ENCODE measurements around the gene BTBD3. TPM values are rescaled to one million over a fixed set of nuclear protein-coding genes. Genes with fewer than 3 reads are reported as not detected.

Gene BTBD3
- total and polyA plus RNA-seq, 2 donors (not counting 3 experiments of a cell fraction or from before 2014, with no cell fraction given): 18.6 to 29.3 TPM

DNA sequence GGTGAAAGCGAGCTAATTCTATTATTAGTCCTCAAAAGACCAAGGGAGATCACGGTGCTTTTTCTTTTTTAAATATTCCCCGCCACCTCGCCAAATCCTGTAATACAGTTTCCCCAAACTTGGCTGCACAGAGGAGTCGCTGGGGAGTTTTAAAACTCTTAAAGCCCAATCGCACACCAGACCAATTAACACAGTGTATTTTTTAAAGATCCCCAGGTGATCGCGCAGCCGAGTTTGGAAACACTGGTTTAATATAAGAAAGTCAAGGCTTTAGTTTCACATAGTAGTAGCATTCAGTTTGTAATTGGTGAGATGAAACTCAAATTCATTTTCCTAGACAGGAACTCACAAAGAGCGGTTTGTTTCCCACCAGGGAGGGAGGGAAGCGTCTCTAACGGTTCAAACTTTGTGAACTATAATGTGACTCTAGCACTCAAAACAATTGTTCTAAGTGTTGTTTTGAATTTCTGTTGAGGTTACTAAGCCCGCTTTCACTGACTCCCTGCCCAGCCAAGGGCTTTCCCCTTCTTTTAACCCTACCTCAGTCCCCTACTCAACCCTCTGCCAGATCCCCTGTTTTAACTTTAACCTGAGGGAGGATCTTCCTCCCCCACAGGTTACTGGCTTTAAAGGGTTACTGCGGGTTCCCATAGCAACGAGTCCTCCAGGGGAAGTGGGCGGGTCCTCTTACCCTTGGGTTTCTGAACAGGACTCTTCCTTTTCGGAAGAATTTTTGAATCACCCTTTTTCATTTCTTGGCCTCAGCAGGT is 25.7 kb upstream of the BTBD3 start:
- BruUV-seq (replicated peaks): TSS peak; percentile 59
- intact Hi-C loops (cut with micrococcal nuclease): loop anchor here (2.0 to 5.0 kb wide), 2 partner anchors 161 to 1330 kb away; partner anchors contain the start of gene ISM1
- H3K27me3 ChIP-seq (ENCODE audit: control insufficient read depth in 2 of 2, insufficient read depth in 2 of 2, low read length in 2 of 2): peaks cover 0 to 8% of the 10 kb centered on the region in 2 experiments
- H3K36me3 ChIP-seq (ENCODE audit: control insufficient read depth in 2 of 2, extremely low read depth in 1 of 2, insufficient read depth in 2 of 2, low read length in 2 of 2): no peaks in the 10 kb centered on the region
- H3K79me2 ChIP-seq (ENCODE audit: control insufficient read depth, insufficient read depth, low read length): peaks cover 52% of the 10 kb centered on the region
- ChIA-PET POLR2A (no interaction called here), CTCF (no interaction called here)
- FAIRE-seq (peak; percentile 93), DNase-seq (ENCODE audit: low read depth, low spot score) (peak; percentile 79)
- H4K20me1 ChIP-seq (replicated peaks; ENCODE audit: control insufficient read depth, extremely low read depth, insufficient read depth, low read length): peaks cover 3% of the 10 kb centered on the region
- peak overlapping the region; percentile 93 for H3K4me2 ChIP-seq (ENCODE audit: insufficient read depth, low read length)
- peaks cover 19% of the 10 kb centered on the region for H3K4me1 ChIP-seq (ENCODE audit: control insufficient read depth, extremely low read depth, insufficient read depth, low read length)
- dilution Hi-C loops (cut with MboI; ENCODE audit: extremely low pct_ligation_motif_present, low sequenced_read_pairs): no loop called here
- H3K9me1 ChIP-seq (replicated peaks; ENCODE audit: control insufficient read depth, extremely low read depth, insufficient read depth, low read length): no peaks in the 10 kb centered on the region
- peak overlapping the region; percentile 18 for H2AFZ ChIP-seq (ENCODE audit: low read depth, low read length)
- H3K9me3 ChIP-seq (replicated peaks; ENCODE audit: control insufficient read depth, insufficient read depth, low read length): no peaks in the 10 kb centered on the region
- H3K4me3 ChIP-seq (replicated peaks in 1 of 3; ENCODE audit: insufficient read depth in 1 of 3, low read depth in 1 of 3, low read length in 3 of 3): peak overlapping the region; percentile 64 to 85 (median 70)
- TF ChIP-seq MYC (IDR thresholded peaks at IDR 0.05; ENCODE audit: low read depth, low read length): no peak
- TF ChIP-seq CTCF (IDR thresholded peaks at IDR 0.05; ENCODE audit: extremely low read depth in 1 of 2, insufficient read depth in 1 of 2, low read depth in 1 of 2, low read length in 2 of 2): no peak
- H3K27ac ChIP-seq (ENCODE audit: insufficient read depth, low read depth, low read length): peak overlapping the region; percentile 62
- H3K9ac ChIP-seq (replicated peaks; ENCODE audit: extremely low read depth, insufficient read depth, low read length): peak overlapping the region; percentile 88

- no peak overlapping the region for H3K9ac ChIP-seq (replicated peaks; ENCODE audit: extremely low read depth, insufficient read depth, low read length)
- peaks cover 3% of the 10 kb centered on the region for H4K20me1 ChIP-seq (replicated peaks; ENCODE audit: control insufficient read depth, extremely low read depth, insufficient read depth, low read length)
- H3K27me3 ChIP-seq (ENCODE audit: control insufficient read depth in 2 of 2, insufficient read depth in 2 of 2, low read length in 2 of 2): peaks cover 0 to under 1% of the 10 kb centered on the region in 2 experiments
- FAIRE-seq (no peak), DNase-seq (ENCODE audit: low read depth, low spot score) (peak; percentile 53)
- no peak overlapping the region for H2AFZ ChIP-seq (ENCODE audit: low read depth, low read length)
- TF ChIP-seq JUN (IDR thresholded peaks at IDR 0.05; ENCODE audit: borderline replicate concordance, insufficient read depth, insufficient read length, low read depth) (no peak), FOS (IDR thresholded peaks at IDR 0.05; ENCODE audit: borderline replicate concordance, insufficient read depth, low read length) (no peak), GATA2 (IDR thresholded peaks at IDR 0.05; ENCODE audit: insufficient read depth, insufficient read length, low read depth, low read length) (no peak), POLR2AphosphoS5 (IDR thresholded peaks at IDR 0.05; ENCODE audit: insufficient read depth, low read depth, low read length) (no peak), POLR2A (IDR thresholded peaks at IDR 0.05; ENCODE audit: low read depth, low read length) (no peak), MYC (IDR thresholded peaks at IDR 0.05; ENCODE audit: low read depth, low read length) (no peak), EZH2 (IDR thresholded peaks at IDR 0.05; ENCODE audit: borderline replicate concordance, low read depth, low read length, severe bottlenecking) (no peak), CTCF (IDR thresholded peaks at IDR 0.05; ENCODE audit: extremely low read depth in 1 of 2, insufficient read depth in 1 of 2, low read depth in 1 of 2, low read length in 2 of 2) (no peak)
- TF ChIP-seq, protein P1, sequence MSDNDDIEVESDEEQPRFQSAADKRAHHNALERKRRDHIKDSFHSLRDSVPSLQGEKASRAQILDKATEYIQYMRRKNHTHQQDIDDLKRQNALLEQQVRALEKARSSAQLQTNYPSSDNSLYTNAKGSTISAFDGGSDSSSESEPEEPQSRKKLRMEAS (IDR thresholded peaks at IDR 0.05; ENCODE audit: insufficient read depth, insufficient read length): no peak
- H3K27ac ChIP-seq (ENCODE audit: insufficient read depth, low read depth, low read length): no peak overlapping the region
- intact Hi-C loops (cut with micrococcal nuclease) (loop anchor here (5.0 kb wide), 1 partner anchor 1328 kb away; the partner anchor contains the start of gene ISM1), dilution Hi-C loops (cut with MboI; ENCODE audit: extremely low pct_ligation_motif_present, low sequenced_read_pairs) (no loop called here)
- no peaks in the 10 kb centered on the region for H3K9me3 ChIP-seq (replicated peaks; ENCODE audit: control insufficient read depth, insufficient read depth, low read length)
- H3K4me1 ChIP-seq (ENCODE audit: control insufficient read depth, extremely low read depth, insufficient read depth, low read length): peaks cover 19% of the 10 kb centered on the region
- H3K4me2 ChIP-seq (ENCODE audit: insufficient read depth, low read length): peak overlapping the region; percentile 44
- H3K36me3 ChIP-seq (ENCODE audit: control insufficient read depth in 2 of 2, extremely low read depth in 1 of 2, insufficient read depth in 2 of 2, low read length in 2 of 2): no peaks in the 10 kb centered on the region
- ChIA-PET CTCF (interaction anchor here (1.0 kb wide), 1 partner anchor 16 kb away, joined by 3 read pairs; no protein-coding TSS in a partner anchor), POLR2A (no interaction called here)
- BruUV-seq (replicated peaks): no TSS peak
- peaks cover 72% of the 10 kb centered on the region for H3K79me2 ChIP-seq (ENCODE audit: control insufficient read depth, insufficient read depth, low read length)
- H3K9me1 ChIP-seq (replicated peaks; ENCODE audit: control insufficient read depth, extremely low read depth, insufficient read depth, low read length): no peaks in the 10 kb centered on the region
- H3K4me3 ChIP-seq (replicated peaks in 1 of 3; ENCODE audit: insufficient read depth in 1 of 3, low read depth in 1 of 3, low read length in 3 of 3): no peak overlapping the region
These were observed 23.6 kb upstream of the BTBD3 start for GRCh38 chr20:11894062-11894461.

Data from endothelial cell of umbilical vein (primary cell).